ENCODE results near the gene SMTNL1.

SMTNL1 gene, protein sequence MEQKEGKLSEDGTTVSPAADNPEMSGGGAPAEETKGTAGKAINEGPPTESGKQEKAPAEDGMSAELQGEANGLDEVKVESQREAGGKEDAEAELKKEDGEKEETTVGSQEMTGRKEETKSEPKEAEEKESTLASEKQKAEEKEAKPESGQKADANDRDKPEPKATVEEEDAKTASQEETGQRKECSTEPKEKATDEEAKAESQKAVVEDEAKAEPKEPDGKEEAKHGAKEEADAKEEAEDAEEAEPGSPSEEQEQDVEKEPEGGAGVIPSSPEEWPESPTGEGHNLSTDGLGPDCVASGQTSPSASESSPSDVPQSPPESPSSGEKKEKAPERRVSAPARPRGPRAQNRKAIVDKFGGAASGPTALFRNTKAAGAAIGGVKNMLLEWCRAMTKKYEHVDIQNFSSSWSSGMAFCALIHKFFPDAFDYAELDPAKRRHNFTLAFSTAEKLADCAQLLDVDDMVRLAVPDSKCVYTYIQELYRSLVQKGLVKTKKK

DNA sequence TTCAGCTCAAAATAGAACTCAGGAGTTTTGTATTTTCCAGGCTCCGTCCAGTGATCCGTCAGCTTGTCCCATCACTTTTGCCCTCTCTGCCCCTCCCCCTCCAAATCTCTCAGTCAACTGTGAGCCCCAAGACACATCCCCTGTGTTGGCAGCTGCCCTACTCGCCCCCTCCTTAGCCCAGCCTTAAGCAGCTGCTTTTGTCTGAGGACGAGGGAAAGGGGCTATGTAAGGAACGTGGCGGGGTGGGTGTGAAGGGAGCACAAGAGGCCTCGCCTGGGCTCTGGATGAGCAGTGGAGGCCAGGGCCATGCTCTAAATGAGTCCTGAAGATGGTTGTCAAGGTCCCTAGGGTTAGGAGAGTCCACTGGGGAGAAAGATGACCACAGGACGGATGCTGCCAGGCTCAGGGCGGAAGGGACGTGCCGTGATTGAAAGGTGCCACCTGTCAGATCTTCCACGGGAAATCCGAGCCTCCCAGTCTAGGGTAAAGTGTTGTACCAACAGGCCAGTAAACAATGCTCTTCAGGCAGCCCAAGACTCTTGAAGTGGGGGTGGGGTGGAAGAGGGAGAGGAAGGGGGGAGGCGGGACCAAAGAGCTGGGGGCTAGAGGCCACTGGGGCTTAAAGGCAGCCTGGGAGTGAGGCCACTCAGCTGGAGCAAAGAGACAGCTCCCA, at the start of gene SMTNL1:
SMTNL1 (plus strand) TSS at position 649 of the 673 bp plus-strand sequence. CDS start 5,048 bp downstream, outside the sequence.
- H3K4me3 ChIP-seq (ENCODE audit: low read depth, low read length), result no peak within 1 kb of the TSS
- TF ChIP-seq, protein P1, sequence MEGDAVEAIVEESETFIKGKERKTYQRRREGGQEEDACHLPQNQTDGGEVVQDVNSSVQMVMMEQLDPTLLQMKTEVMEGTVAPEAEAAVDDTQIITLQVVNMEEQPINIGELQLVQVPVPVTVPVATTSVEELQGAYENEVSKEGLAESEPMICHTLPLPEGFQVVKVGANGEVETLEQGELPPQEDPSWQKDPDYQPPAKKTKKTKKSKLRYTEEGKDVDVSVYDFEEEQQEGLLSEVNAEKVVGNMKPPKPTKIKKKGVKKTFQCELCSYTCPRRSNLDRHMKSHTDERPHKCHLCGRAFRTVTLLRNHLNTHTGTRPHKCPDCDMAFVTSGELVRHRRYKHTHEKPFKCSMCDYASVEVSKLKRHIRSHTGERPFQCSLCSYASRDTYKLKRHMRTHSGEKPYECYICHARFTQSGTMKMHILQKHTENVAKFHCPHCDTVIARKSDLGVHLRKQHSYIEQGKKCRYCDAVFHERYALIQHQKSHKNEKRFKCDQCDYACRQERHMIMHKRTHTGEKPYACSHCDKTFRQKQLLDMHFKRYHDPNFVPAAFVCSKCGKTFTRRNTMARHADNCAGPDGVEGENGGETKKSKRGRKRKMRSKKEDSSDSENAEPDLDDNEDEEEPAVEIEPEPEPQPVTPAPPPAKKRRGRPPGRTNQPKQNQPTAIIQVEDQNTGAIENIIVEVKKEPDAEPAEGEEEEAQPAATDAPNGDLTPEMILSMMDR (IDR thresholded peaks at IDR 0.05; ENCODE audit: low read depth, low read length, missing control alignments), result no peak
- DNase-seq (ENCODE audit: low read depth), result no peak

DNA sequence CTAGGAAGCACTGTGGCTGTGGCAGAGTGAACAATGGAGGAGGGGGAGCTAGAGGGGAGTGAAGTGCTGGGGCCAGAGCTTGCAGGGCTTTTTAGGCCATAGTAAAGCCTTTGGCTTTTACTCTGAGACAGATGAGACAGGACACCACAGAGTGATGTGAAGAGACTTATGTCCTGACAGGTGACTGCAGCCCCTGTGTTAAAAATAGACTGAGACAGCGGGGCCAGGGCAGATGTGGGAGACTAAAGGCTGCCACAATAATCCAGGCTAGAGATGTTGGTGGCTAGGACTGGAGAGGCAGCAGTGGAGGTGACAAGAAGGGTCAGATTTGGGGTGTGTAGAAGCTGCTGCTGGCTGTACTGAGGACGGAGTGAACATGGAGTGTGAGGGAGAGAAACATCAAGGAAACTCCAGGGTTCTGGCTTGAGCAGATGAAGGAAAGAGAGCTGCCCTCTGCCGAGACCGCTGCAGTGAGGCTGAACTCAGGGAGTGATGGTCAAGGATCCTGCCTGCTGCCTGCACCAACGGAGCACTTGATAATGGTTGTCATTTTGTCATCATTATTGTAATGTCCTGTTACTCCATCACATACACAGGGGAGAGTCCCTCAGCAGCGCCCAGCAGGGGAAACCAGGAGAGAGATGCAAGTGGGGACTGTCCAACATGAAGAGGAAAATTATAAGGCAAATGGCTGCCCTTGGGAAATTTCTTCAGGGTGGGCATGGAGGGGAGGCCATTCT, 49.3 kb upstream of the SMTNL1 start:
- no peak for DNase-seq (ENCODE audit: low read depth)
- TF ChIP-seq, protein P1 (IDR thresholded peaks at IDR 0.05; ENCODE audit: low read depth, low read length, missing control alignments), result no peak
- no peak overlapping the region for H3K4me3 ChIP-seq (ENCODE audit: low read depth, low read length)

DNA sequence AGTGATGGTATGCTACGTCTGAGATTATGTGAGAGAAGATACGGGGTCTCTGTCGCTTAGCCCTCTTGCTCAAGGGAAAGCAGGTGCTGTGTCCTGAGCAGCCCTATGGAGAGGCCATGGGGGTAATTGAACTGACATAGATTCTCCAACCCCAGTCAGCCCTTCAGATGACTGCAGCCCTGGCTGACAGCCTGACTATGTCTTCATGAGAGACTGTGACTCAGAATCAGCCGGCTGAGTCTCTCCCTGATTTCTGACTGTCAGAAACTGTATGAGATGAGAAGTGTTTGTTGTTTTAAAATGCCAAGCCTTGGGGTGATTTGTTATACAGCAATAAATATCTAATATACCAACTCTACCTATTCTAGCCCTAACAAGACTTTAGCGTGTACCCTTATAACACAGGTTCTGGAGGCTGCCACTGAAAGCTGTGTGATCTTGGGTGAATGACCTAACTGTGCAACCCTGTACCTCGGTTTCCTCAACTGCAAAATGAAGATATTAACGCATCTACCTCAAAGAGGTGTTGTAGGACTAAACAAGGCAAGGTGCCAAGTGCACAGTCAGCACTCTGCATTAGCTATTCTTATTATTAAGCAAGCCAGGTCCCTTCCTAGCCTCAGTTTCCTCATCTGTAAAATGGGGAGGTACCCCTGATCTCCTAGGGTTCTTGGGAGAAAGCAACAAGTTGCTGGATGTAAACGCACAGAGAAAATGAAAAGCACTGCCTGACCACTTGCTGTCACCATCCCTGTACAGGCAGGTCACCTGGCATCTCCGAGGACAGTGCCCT, 46.7 kb upstream of the SMTNL1 start:
- no peak overlapping the region for H3K4me3 ChIP-seq (ENCODE audit: low read depth, low read length)
- TF ChIP-seq, protein P1 (IDR thresholded peaks at IDR 0.05; ENCODE audit: low read depth, low read length, missing control alignments), result no peak
- DNase-seq (ENCODE audit: low read depth), result no peak

DNA sequence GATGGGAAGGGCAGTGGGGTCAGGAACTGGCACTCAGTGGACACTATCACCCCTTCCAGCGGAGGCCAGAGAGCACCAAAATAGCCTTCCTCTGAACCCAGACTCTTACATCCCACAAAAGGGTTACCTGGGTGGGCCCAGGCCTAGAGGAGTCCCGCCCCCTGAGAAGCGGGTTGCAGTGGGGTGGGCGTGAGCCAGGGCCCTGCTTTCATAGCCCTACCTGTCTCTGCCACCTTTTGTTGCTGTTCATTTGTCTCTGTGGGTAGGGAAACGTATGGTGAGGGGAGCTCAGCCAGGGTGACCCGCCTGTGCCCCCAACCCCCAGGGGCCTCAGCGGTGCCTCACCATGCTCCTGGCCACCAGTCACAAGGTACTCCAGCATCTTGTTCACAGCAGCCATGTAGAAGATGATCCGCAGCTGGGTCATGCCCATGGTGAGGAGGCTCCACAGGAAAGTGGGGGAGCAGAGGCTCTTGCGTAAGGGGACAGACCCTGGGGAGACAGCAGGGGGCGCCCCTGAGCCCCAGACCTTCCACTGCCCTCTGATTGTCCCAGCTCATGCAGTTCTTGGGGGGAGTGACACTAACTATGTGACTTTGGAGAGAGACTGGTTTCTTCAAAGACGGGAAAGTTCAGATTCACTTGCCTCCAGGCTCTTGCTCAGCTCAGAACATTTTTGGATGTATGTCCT, 45.9 kb upstream of the SMTNL1 start:
- DNase-seq (ENCODE audit: low read depth), result no peak
- H3K4me3 ChIP-seq (ENCODE audit: low read depth, low read length), result no peak overlapping the region
- TF ChIP-seq, protein P1 (IDR thresholded peaks at IDR 0.05; ENCODE audit: low read depth, low read length, missing control alignments), result peak; percentile 87

DNA sequence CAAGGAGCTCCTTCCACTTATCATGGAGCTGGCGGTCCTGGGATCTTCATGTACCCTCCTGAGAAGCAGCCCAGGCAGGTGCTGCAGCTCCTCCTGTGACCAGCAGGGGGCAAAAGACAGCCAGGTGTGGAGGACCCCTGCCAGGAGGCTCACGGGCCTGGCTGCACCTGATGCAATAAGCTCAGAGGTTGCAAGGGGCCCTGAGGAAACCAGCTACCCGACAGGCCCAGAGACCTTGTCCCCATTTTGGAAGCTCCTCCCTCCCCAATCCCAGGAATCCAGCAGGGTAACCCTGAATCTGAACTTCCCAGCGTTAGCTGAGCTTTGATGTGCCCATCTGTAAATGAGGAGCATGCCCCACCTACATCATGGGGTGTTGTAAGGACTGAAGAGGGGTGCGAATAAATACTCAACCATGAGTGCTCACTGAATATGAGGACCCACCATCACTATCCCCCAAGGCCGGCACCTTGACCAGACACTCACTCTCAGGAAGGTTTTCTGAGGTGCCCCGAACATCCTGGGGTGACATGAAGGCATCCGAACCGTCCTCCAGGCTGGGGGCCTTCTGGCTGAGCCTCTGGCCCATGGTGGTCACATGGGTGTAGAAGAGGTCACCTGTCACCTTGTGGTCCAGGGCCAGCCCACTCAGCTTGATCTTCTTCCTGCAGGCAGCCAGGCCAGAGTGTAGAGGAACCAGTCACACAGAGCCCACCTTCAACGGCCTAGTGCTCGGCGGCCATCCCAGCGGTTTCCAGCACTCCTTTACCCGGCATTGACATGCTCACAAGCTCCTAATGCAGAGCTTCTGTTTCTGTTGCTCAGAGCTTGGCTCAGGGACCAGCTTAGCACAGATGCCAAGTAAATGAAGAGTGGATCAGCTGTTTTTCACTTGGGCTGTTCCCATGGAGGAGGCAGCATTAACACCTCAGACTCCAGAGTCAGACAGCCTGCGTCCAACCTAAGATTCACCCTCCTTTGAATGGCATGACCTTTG, 43.6 kb upstream of the SMTNL1 start:
- H3K4me3 ChIP-seq (ENCODE audit: low read depth, low read length), result no peak overlapping the region
- TF ChIP-seq, protein P1 (IDR thresholded peaks at IDR 0.05; ENCODE audit: low read depth, low read length, missing control alignments), result peak; percentile 96
- no peak for DNase-seq (ENCODE audit: low read depth)
